Spinal cord (tissue), 10 donors: ENCODE measurements around the gene EIF3A. TPM values are rescaled to one million over a fixed set of nuclear protein-coding genes. Genes with fewer than 3 reads are reported as not detected.

Experiments used
- DNase-seq, 6 donors: peaks; one replicate each; pipeline versions ENCODE4 v3.0.0 to v3.0.0-alpha.2; 2013 to 2015; ENCODE audit warnings: low spot score in 6 of 6, low read depth in 4 of 6
- H3K27ac ChIP-seq: one replicate; pipeline ENCODE4 v1.5.1; 2013; ENCODE audit warnings: low read depth, low read length, control low read depth
- H3K27me3 ChIP-seq: one replicate; pipeline ENCODE4 v1.6.1; 2013; ENCODE audit warnings: low read length; ENCODE audit not compliant: control insufficient read depth, insufficient read depth
- H3K36me3 ChIP-seq: one replicate; pipeline ENCODE4 v1.6.1; 2013; ENCODE audit warnings: low read length; ENCODE audit not compliant: control insufficient read depth, insufficient read depth
- H3K4me1 ChIP-seq: one replicate; pipeline ENCODE4 v1.6.1; 2013; ENCODE audit warnings: low read length; ENCODE audit not compliant: control insufficient read depth, insufficient read depth
- H3K4me3 ChIP-seq: one replicate; pipeline ENCODE4 v1.5.1; 2013; ENCODE audit warnings: low read depth, low read length, control low read depth
- H3K9me3 ChIP-seq: one replicate; pipeline ENCODE4 v1.6.1; 2013; ENCODE audit warnings: low read length; ENCODE audit not compliant: control insufficient read depth, insufficient read depth
- whole genome bisulfite sequencing: methylation state at CpG from one replicate; pipeline ENCODE4 v1.1.5; 2013; ENCODE audit warnings: missing lambda C conversion rate; ENCODE audit not compliant: insufficient coverage; 5-methylcytosine and 5-hydroxymethylcytosine counted together
- polyA plus RNA-seq, 2 donors: library from polyadenylated mRNA; unstranded; fragments of 120-200 nt; gene quantifications; one replicate each; pipeline ENCODE4 v1.2.1, GENCODE V29; 2013; ENCODE audit not compliant: insufficient read length in 2 of 2
- total RNA-seq, 2 donors: library from RNA; depleted of rRNA in 1 of 2; stranded (reverse); fragments of 120-200 nt in 1 of 2; fragments of >200 nt in 1 of 2; gene quantifications; one replicate each; pipeline versions ENCODE4 v1.2.3 to v1.2.4, GENCODE V29; 2013 to 2014
- donor health status: healthy.

The EIF3A gene
- total and polyA plus RNA-seq, 4 donors, result 77.1 to 111 (median 86.0) TPM

GRCh38 chr10:119020627-119020946, 60.0 kb downstream of the EIF3A start:
- 83% methylated on average over 1 of the region's 2 CpGs for WGBS
- no peak for DNase-seq
- Histone ChIP-seq H3K27me3 (no peaks in the 10 kb centered on the region), H3K36me3 (no peaks in the 10 kb centered on the region), H3K4me3 (no peak overlapping the region), H3K9me3 (no peaks in the 10 kb centered on the region), H3K27ac (no peak overlapping the region), H3K4me1 (peaks cover 17% of the 10 kb centered on the region)

GRCh38 chr10:119007211-119007574, 73.4 kb downstream of the EIF3A start:
- Histone ChIP-seq H3K27me3 (no peaks in the 10 kb centered on the region), H3K9me3 (no peaks in the 10 kb centered on the region), H3K4me3 (no peak overlapping the region), H3K27ac (no peak overlapping the region), H3K36me3 (no peaks in the 10 kb centered on the region), H3K4me1 (peaks cover 2% of the 10 kb centered on the region)
- no CpG with 5 or more reads among the region's 4 CpGs for WGBS
- no peak for DNase-seq

- WGBS, result 68% methylated on average over 7 of the region's 9 CpGs
- no peaks in the 10 kb centered on the region for H3K36me3 ChIP-seq
- no peak overlapping the region for H3K4me3 ChIP-seq
- peak in 2 of 6 donors; percentile 25 to 82 for DNase-seq
- no peaks in the 10 kb centered on the region for H3K27me3 ChIP-seq
- peak overlapping the region; percentile 15 for H3K27ac ChIP-seq
- H3K9me3 ChIP-seq, result no peaks in the 10 kb centered on the region
- peaks cover 2% of the 10 kb centered on the region for H3K4me1 ChIP-seq
These were observed 74.0 kb downstream of the EIF3A start for GRCh38 chr10:119006451-119007210.

GRCh38 chr10:119005362-119006043, 75.1 kb downstream of the EIF3A start:
- Histone ChIP-seq H3K27me3 (no peaks in the 10 kb centered on the region), H3K9me3 (no peaks in the 10 kb centered on the region), H3K36me3 (no peaks in the 10 kb centered on the region), H3K4me1 (peaks cover 10% of the 10 kb centered on the region), H3K4me3 (no peak overlapping the region), H3K27ac (no peak overlapping the region)
- DNase-seq, result no peak
- 84% methylated on average over 4 of the region's 9 CpGs for WGBS

- H3K9me3 ChIP-seq, result no peaks in the 10 kb centered on the region
- no peaks in the 10 kb centered on the region for H3K36me3 ChIP-seq
- H3K4me1 ChIP-seq, result peaks cover 10% of the 10 kb centered on the region
- H3K4me3 ChIP-seq, result no peak overlapping the region
- no peaks in the 10 kb centered on the region for H3K27me3 ChIP-seq
- WGBS, result 79% methylated on average over 6 of the region's 7 CpGs
- H3K27ac ChIP-seq, result no peak overlapping the region
- DNase-seq, result no peak
These were observed 76.9 kb downstream of the EIF3A start for GRCh38 chr10:119003572-119004289.

GRCh38 chr10:119001717-119002500, 78.7 kb downstream of the EIF3A start:
- Histone ChIP-seq H3K4me3 (no peak overlapping the region), H3K4me1 (peaks cover 10% of the 10 kb centered on the region), H3K36me3 (no peaks in the 10 kb centered on the region), H3K27me3 (no peaks in the 10 kb centered on the region), H3K27ac (no peak overlapping the region), H3K9me3 (peaks cover 2% of the 10 kb centered on the region)
- no peak for DNase-seq
- WGBS, result 91% methylated on average over 7 of the region's 10 CpGs

- Histone ChIP-seq H3K9me3 (peaks cover 2% of the 10 kb centered on the region), H3K27ac (no peak overlapping the region), H3K4me1 (peaks cover 8% of the 10 kb centered on the region), H3K27me3 (no peaks in the 10 kb centered on the region), H3K4me3 (no peak overlapping the region), H3K36me3 (no peaks in the 10 kb centered on the region)
- no peak for DNase-seq
- WGBS, result 100% methylated on average over 3 of the region's 5 CpGs
These were observed 82.4 kb downstream of the EIF3A start for GRCh38 chr10:118998183-118998582.

GRCh38 chr10:118997379-118997778, 83.2 kb downstream of the EIF3A start:
- Histone ChIP-seq H3K9me3 (peaks cover 2% of the 10 kb centered on the region), H3K4me3 (no peak overlapping the region), H3K4me1 (peaks cover 8% of the 10 kb centered on the region), H3K27ac (no peak overlapping the region), H3K36me3 (no peaks in the 10 kb centered on the region), H3K27me3 (no peaks in the 10 kb centered on the region)
- 100% methylated on average over 2 of the region's 2 CpGs for WGBS
- DNase-seq, result no peak

GRCh38 chr10:118995739-118996138, 84.9 kb downstream of the EIF3A start:
- Histone ChIP-seq H3K36me3 (no peaks in the 10 kb centered on the region), H3K4me3 (no peak overlapping the region), H3K4me1 (peaks cover 2% of the 10 kb centered on the region), H3K9me3 (peaks cover 2% of the 10 kb centered on the region), H3K27ac (no peak overlapping the region), H3K27me3 (no peaks in the 10 kb centered on the region)
- WGBS, result 96% methylated on average over 10 of the region's 10 CpGs
- DNase-seq, result no peak
